PC-3 (cell line): ENCODE results near the gene TIMP1.

Source experiments
- CTCF ChIP-seq: fragments of 300-600 bp; sonication (generic); conservative IDR thresholded peaks from 2 replicates; pipeline ENCODE4 v1.5.1; 2017; ENCODE audit warnings: antibody characterized with exemption, low read depth, mild to moderate bottlenecking, low read length
- EZH2 ChIP-seq: fragments of 300-600 bp; sonication (generic); IDR thresholded peaks from one replicate; pipeline ENCODE4 v1.6.1; 2017; ENCODE audit warnings: antibody characterized with exemption, mild to moderate bottlenecking, low read length; ENCODE audit not compliant: unreplicated experiment
- EZH2phosphoT487 ChIP-seq: fragments of 300-600 bp; sonication (generic); IDR thresholded peaks from 2 replicates; pipeline ENCODE4 v1.6.1; 2018; ENCODE audit warnings: mild to moderate bottlenecking, antibody characterized with exemption, low read length, borderline replicate concordance

- TF ChIP-seq CTCF = no peak
- TF ChIP-seq EZH2 = no peak
- TF ChIP-seq EZH2phosphoT487 = no peak
Observed at GRCh38 chrX:47612418-47612817, 30.2 kb downstream of the TIMP1 start.
